Measurements from ENCODE around the gene CDH13.

Gene CDH13

DNA sequence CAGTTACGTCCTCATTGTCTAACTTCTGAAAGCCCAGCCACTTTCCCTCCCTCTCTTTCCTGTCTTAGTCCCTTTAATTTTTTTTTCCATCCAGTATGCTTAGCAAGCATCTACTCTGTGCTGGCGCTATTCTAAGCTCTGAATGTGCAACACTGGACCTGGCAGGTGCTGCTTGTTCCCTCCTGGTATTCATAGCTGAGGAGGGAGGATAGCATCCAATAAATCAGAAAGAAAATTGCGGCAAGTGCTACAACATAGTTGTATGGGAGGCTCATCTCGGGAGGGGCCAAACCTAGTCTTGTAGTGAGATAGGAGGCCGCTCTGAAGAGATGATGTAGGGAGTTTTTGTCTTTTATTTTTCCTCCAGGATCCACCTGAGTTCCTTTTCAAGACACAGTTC, 723.7 kb downstream of the CDH13 start:
- no peaks in the 10 kb centered on the region for H3K9me3 ChIP-seq (replicated peaks; ENCODE audit: insufficient read depth, low read length)

DNA sequence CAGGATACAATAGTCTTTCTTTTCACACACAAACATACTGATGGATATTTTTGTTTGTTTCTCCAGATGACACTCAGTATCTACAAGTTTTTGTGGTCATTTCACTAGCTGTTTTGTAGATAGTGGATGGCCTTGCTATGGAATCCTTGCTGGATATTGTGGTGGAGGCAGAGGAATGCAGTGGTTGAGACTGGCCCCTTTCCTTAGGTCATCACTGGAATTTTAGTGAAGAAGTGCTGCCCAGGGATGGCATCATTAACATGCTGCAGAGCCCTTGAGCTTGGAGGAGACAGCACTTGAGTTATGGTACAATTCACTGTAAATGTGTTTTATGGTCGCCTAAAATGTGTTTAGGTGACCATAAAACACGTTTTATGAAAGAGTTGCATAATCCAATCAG, 725.1 kb downstream of the CDH13 start:
- Histone ChIP-seq H3K9ac (ENCODE audit: low read length) (no peak overlapping the region), H3K79me2 (ENCODE audit: low read length) (no peaks in the 10 kb centered on the region), H3K9me2 (replicated peaks; ENCODE audit: insufficient read depth, low read length) (no peaks in the 10 kb centered on the region), H3K4me3 (ENCODE audit: low read length) (no peak overlapping the region), H3K4me1 (ENCODE audit: low read length) (no peaks in the 10 kb centered on the region), H3K36me3 (replicated peaks; ENCODE audit: insufficient read depth, low read length) (no peaks in the 10 kb centered on the region), H3K27me3 (replicated peaks; ENCODE audit: insufficient read depth, low read length) (no peaks in the 10 kb centered on the region), H3K9me3 (replicated peaks; ENCODE audit: insufficient read depth, low read length) (no peaks in the 10 kb centered on the region), H3K27ac (ENCODE audit: low read length) (no peak overlapping the region), H2AFZ (ENCODE audit: low read length) (no peak overlapping the region), H3F3A (ENCODE audit: insufficient read depth, low read length) (no peaks in the 10 kb centered on the region), H3K4me2 (ENCODE audit: low read depth, low read length) (no peak overlapping the region), H4K20me1 (ENCODE audit: insufficient read depth, low read length) (no peaks in the 10 kb centered on the region)
- TF ChIP-seq CTCF (IDR thresholded peaks at IDR 0.05; ENCODE audit: low read length): no peak
- no peak for DNase-seq

More for the DNA sequence above, 723.7 kb downstream of the CDH13 start:
- H3F3A ChIP-seq (ENCODE audit: insufficient read depth, low read length): no peaks in the 10 kb centered on the region
- H3K9ac ChIP-seq (ENCODE audit: low read length): no peak overlapping the region
- no peaks in the 10 kb centered on the region for H3K79me2 ChIP-seq (ENCODE audit: low read length)
- no peaks in the 10 kb centered on the region for H3K9me2 ChIP-seq (replicated peaks; ENCODE audit: insufficient read depth, low read length)
- no peak for TF ChIP-seq EZH2phosphoT487 (IDR thresholded peaks at IDR 0.05; ENCODE audit: low read length)
- no peak for TF ChIP-seq EZH2 (optimal IDR thresholded peaks at IDR 0.05; ENCODE audit: low read depth, low read length)
- no peak for TF ChIP-seq CTCF (IDR thresholded peaks at IDR 0.05; ENCODE audit: low read length)
- H3K4me1 ChIP-seq (ENCODE audit: low read length): no peaks in the 10 kb centered on the region
- no peak overlapping the region for H2AFZ ChIP-seq (ENCODE audit: low read length)
- DNase-seq: no peak
- H3K27ac ChIP-seq (ENCODE audit: low read length): no peak overlapping the region
- H3K4me2 ChIP-seq (ENCODE audit: low read depth, low read length): no peak overlapping the region
- no peak overlapping the region for H3K4me3 ChIP-seq (ENCODE audit: low read length)
- no peaks in the 10 kb centered on the region for H3K36me3 ChIP-seq (replicated peaks; ENCODE audit: insufficient read depth, low read length)
- H4K20me1 ChIP-seq (ENCODE audit: insufficient read depth, low read length): no peaks in the 10 kb centered on the region
- H3K27me3 ChIP-seq (replicated peaks; ENCODE audit: insufficient read depth, low read length): no peaks in the 10 kb centered on the region

GRCh38 chr16:83353241-83353640, 726.5 kb downstream of the CDH13 start:
- H3K9me3 ChIP-seq (replicated peaks; ENCODE audit: insufficient read depth, low read length): no peaks in the 10 kb centered on the region
- no peaks in the 10 kb centered on the region for H3K4me1 ChIP-seq (ENCODE audit: low read length)
- H4K20me1 ChIP-seq (ENCODE audit: insufficient read depth, low read length): no peaks in the 10 kb centered on the region
- no peaks in the 10 kb centered on the region for H3F3A ChIP-seq (ENCODE audit: insufficient read depth, low read length)
- no peak overlapping the region for H3K27ac ChIP-seq (ENCODE audit: low read length)
- no peaks in the 10 kb centered on the region for H3K9me2 ChIP-seq (replicated peaks; ENCODE audit: insufficient read depth, low read length)
- TF ChIP-seq EZH2phosphoT487 (IDR thresholded peaks at IDR 0.05; ENCODE audit: low read length): no peak
- no peak for TF ChIP-seq EZH2 (optimal IDR thresholded peaks at IDR 0.05; ENCODE audit: low read depth, low read length)
- no peak for TF ChIP-seq CTCF (IDR thresholded peaks at IDR 0.05; ENCODE audit: low read length)
- DNase-seq: no peak
- H3K4me2 ChIP-seq (ENCODE audit: low read depth, low read length): no peak overlapping the region
- no peak overlapping the region for H3K9ac ChIP-seq (ENCODE audit: low read length)
- no peaks in the 10 kb centered on the region for H3K36me3 ChIP-seq (replicated peaks; ENCODE audit: insufficient read depth, low read length)
- H3K27me3 ChIP-seq (replicated peaks; ENCODE audit: insufficient read depth, low read length): no peaks in the 10 kb centered on the region
- no peak overlapping the region for H2AFZ ChIP-seq (ENCODE audit: low read length)
- no peaks in the 10 kb centered on the region for H3K79me2 ChIP-seq (ENCODE audit: low read length)
- H3K4me3 ChIP-seq (ENCODE audit: low read length): no peak overlapping the region
